ENCODE data around the gene MGARP. TPM values are rescaled to one million over a fixed set of nuclear protein-coding genes. Genes with fewer than 3 reads are reported as not detected.

Gene MGARP
- total RNA-seq, 1 donor from 2014 or later = 0.21 TPM

GRCh38 chr4:139304920-139305319 is 24.9 kb upstream of the MGARP start:
- H3K4me3 Mint-ChIP-seq = peak overlapping the region; percentile 28
- H3K27ac Mint-ChIP-seq = no peak overlapping the region
- peaks cover 5% of the 10 kb centered on the region for H3K9me3 Mint-ChIP-seq
- intact Hi-C loops (cut with micrococcal nuclease) = loop anchor here (5.0 to 10.0 kb wide), 2 partner anchors 350 to 1217 kb away; partner anchors contain the start of gene ELMOD2
- DNase-seq = no peak
- H3K27me3 Mint-ChIP-seq = no peaks in the 10 kb centered on the region
- H3K36me3 Mint-ChIP-seq (ENCODE audit: low read depth) = peaks cover 49% of the 10 kb centered on the region
- H3K4me1 Mint-ChIP-seq = peaks cover 43% of the 10 kb centered on the region

- peaks cover 51% of the 10 kb centered on the region for H3K4me1 Mint-ChIP-seq
Measured at GRCh38 chr4:139301821-139302611, 22.0 kb upstream of the MGARP start, which contains the start of gene NDUFC1. NDUFC1 (minus strand) TSS chr4:139302477; CDS start chr4:139295798, 6,679 bp downstream.

GRCh38 chr4:139301113-139301820 is 21.2 kb upstream of the MGARP start, which contains the start of gene NAA15:
NAA15 (plus strand) TSS chr4:139301505; CDS start chr4:139301778, 273 bp downstream.
- intact Hi-C loops (cut with micrococcal nuclease) = loop anchor here (1.0 to 10.0 kb wide), 9 partner anchors 32 to 1221 kb away; partner anchors contain the start of genes ELF2, ELMOD2, NOCT and RAB33B
- H3K27me3 Mint-ChIP-seq = no peaks in the 10 kb centered on the region
- peaks cover 5% of the 10 kb centered on the region for H3K9me3 Mint-ChIP-seq
- peaks cover 33% of the 10 kb centered on the region for H3K36me3 Mint-ChIP-seq (ENCODE audit: low read depth)
- H3K27ac Mint-ChIP-seq = peak within 1 kb of the TSS; percentile 100
- H3K4me1 Mint-ChIP-seq = peaks cover 52% of the 10 kb centered on the region
- DNase-seq = peak; percentile 99
- H3K4me3 Mint-ChIP-seq = peak within 1 kb of the TSS; percentile 99

More at GRCh38 chr4:139301821-139302611, 22.0 kb upstream of the MGARP start, which contains the start of gene NDUFC1:
- Mint-ChIP-seq H3K4me3 (peak within 1 kb of the TSS; percentile 99), H3K27ac (peak within 1 kb of the TSS; percentile 100), H3K27me3 (no peaks in the 10 kb centered on the region), H3K9me3 (peaks cover 5% of the 10 kb centered on the region), H3K36me3 (ENCODE audit: low read depth) (peaks cover 40% of the 10 kb centered on the region)
- intact Hi-C loops (cut with micrococcal nuclease) = loop anchor here (1.0 to 10.0 kb wide), 9 partner anchors 31 to 1220 kb away; partner anchors contain the start of genes ELF2, ELMOD2, NOCT and RAB33B
- peak; percentile 90 for DNase-seq

GRCh38 chr4:139300431-139301112 is 20.5 kb upstream of the MGARP start:
- H3K27ac Mint-ChIP-seq = peak overlapping the region; percentile 100
- peaks cover 28% of the 10 kb centered on the region for H3K36me3 Mint-ChIP-seq (ENCODE audit: low read depth)
- DNase-seq = no peak
- peak overlapping the region; percentile 99 for H3K4me3 Mint-ChIP-seq
- intact Hi-C loops (cut with micrococcal nuclease) = loop anchor here (1.0 to 10.0 kb wide), 9 partner anchors 32 to 1222 kb away; partner anchors contain the start of genes ELF2, ELMOD2, NOCT and RAB33B
- peaks cover 5% of the 10 kb centered on the region for H3K9me3 Mint-ChIP-seq
- no peaks in the 10 kb centered on the region for H3K27me3 Mint-ChIP-seq
- peaks cover 58% of the 10 kb centered on the region for H3K4me1 Mint-ChIP-seq

- H3K36me3 Mint-ChIP-seq (ENCODE audit: low read depth) = peaks cover 25% of the 10 kb centered on the region
- no peaks in the 10 kb centered on the region for H3K27me3 Mint-ChIP-seq
- intact Hi-C loops (cut with micrococcal nuclease) = no loop called here
- H3K4me1 Mint-ChIP-seq = peaks cover 55% of the 10 kb centered on the region
- no peak overlapping the region for H3K27ac Mint-ChIP-seq
- H3K9me3 Mint-ChIP-seq = no peaks in the 10 kb centered on the region
- H3K4me3 Mint-ChIP-seq = peak overlapping the region; percentile 99
- DNase-seq = no peak
Measured at GRCh38 chr4:139299536-139299935, 19.5 kb upstream of the MGARP start.

- Mint-ChIP-seq H3K9me3 (no peaks in the 10 kb centered on the region), H3K4me3 (no peak overlapping the region), H3K27ac (no peak overlapping the region), H3K36me3 (ENCODE audit: low read depth) (peaks cover 20% of the 10 kb centered on the region), H3K4me1 (peaks cover 43% of the 10 kb centered on the region), H3K27me3 (no peaks in the 10 kb centered on the region)
- intact Hi-C loops (cut with micrococcal nuclease) = no loop called here
- no peak for DNase-seq
Measured at GRCh38 chr4:139297001-139297410, 17.0 kb upstream of the MGARP start.

GRCh38 chr4:139295942-139296299 is 15.9 kb upstream of the MGARP start:
- H3K4me1 Mint-ChIP-seq = peaks cover 40% of the 10 kb centered on the region
- H3K27me3 Mint-ChIP-seq = no peaks in the 10 kb centered on the region
- peaks cover 24% of the 10 kb centered on the region for H3K36me3 Mint-ChIP-seq (ENCODE audit: low read depth)
- DNase-seq = no peak
- intact Hi-C loops (cut with micrococcal nuclease) = loop anchor here (1.0 kb wide), 5 partner anchors 17 to 197 kb away; no protein-coding TSS in a partner anchor
- H3K9me3 Mint-ChIP-seq = no peaks in the 10 kb centered on the region
- peak overlapping the region; percentile 98 for H3K27ac Mint-ChIP-seq
- peak overlapping the region; percentile 95 for H3K4me3 Mint-ChIP-seq

GRCh38 chr4:139295206-139295941 is 15.3 kb upstream of the MGARP start:
- Mint-ChIP-seq H3K27ac (peak overlapping the region; percentile 98), H3K27me3 (no peaks in the 10 kb centered on the region), H3K9me3 (no peaks in the 10 kb centered on the region), H3K4me1 (peaks cover 36% of the 10 kb centered on the region), H3K36me3 (ENCODE audit: low read depth) (peaks cover 25% of the 10 kb centered on the region), H3K4me3 (peak overlapping the region; percentile 95)
- intact Hi-C loops (cut with micrococcal nuclease) = loop anchor here (1.0 kb wide), 5 partner anchors 16 to 196 kb away; no protein-coding TSS in a partner anchor
- DNase-seq = peak; percentile 99

- no peak overlapping the region for H3K4me3 Mint-ChIP-seq
- H3K36me3 Mint-ChIP-seq (ENCODE audit: low read depth) = peaks cover 29% of the 10 kb centered on the region
- H3K9me3 Mint-ChIP-seq = peaks cover 7% of the 10 kb centered on the region
- DNase-seq = no peak
- peaks cover 11% of the 10 kb centered on the region for H3K27me3 Mint-ChIP-seq
- H3K27ac Mint-ChIP-seq = no peak overlapping the region
- intact Hi-C loops (cut with micrococcal nuclease) = no loop called here
- H3K4me1 Mint-ChIP-seq = peaks cover 2% of the 10 kb centered on the region
Measured at GRCh38 chr4:139286186-139286698, 6.2 kb upstream of the MGARP start.

GRCh38 chr4:139282721-139283075 is 2.7 kb upstream of the MGARP start:
- intact Hi-C loops (cut with micrococcal nuclease) = no loop called here
- Mint-ChIP-seq H3K27me3 (peaks cover 39% of the 10 kb centered on the region), H3K9me3 (peaks cover 7% of the 10 kb centered on the region), H3K27ac (no peak overlapping the region), H3K4me3 (no peak overlapping the region), H3K36me3 (ENCODE audit: low read depth) (peaks cover 13% of the 10 kb centered on the region), H3K4me1 (peaks cover 19% of the 10 kb centered on the region)
- DNase-seq = no peak

GRCh38 chr4:139282065-139282720 is 2.2 kb upstream of the MGARP start:
- DNase-seq = no peak
- peaks cover 19% of the 10 kb centered on the region for H3K4me1 Mint-ChIP-seq
- peaks cover 11% of the 10 kb centered on the region for H3K36me3 Mint-ChIP-seq (ENCODE audit: low read depth)
- peaks cover 43% of the 10 kb centered on the region for H3K27me3 Mint-ChIP-seq
- intact Hi-C loops (cut with micrococcal nuclease) = no loop called here
- H3K9me3 Mint-ChIP-seq = peaks cover 7% of the 10 kb centered on the region
- H3K4me3 Mint-ChIP-seq = no peak overlapping the region
- H3K27ac Mint-ChIP-seq = no peak overlapping the region
